ENCODE measurements around the gene CCSER2. TPM values are rescaled to one million over a fixed set of nuclear protein-coding genes. Genes with fewer than 3 reads are reported as not detected.

Gene CCSER2
- total RNA-seq, 1 experiment from 2014 or later: 44.1 TPM

DNA sequence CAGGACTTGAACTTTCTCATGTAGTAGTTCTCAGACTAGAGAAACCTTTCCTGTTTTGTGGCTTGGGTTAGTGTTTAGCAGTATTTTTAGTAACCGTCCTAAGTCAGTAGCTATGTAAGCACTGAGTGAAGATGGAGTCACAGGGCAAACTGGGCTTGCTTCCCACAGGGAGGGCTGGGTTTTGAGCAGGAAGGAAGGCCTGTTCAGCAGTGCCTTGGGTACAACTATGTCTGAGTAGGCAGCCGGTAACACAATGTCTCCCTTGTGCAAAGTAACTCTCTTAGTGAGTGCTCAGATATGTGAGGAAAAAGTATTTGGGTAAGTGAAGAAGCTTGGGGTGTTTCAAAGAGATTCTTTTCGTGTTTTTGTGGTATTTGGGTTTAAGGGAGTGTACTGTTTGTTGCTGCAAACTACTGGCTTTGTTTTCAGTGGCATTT, 96.4 kb downstream of the CCSER2 start:
- POLR2A ChIA-PET (ENCODE audit: low non-redundant PET): interaction anchor here (0.6 kb wide), 1 partner anchor 76 kb away, joined by 4 read pairs; no protein-coding TSS in a partner anchor
- intact Hi-C loops (cut with micrococcal nuclease; ENCODE audit: unreplicated experiment): no loop called here
- CTCF ChIA-PET: interaction anchor here (1.0 kb wide), 1 partner anchor 160 kb away, joined by 3 read pairs; no protein-coding TSS in a partner anchor
- BruUV-seq (replicated peaks): no TSS peak
- TF ChIP-seq CTCF (conservative IDR thresholded peaks at IDR 0.05; ENCODE audit: low read depth, low read length): no peak
- TF ChIP-seq EZH2 (IDR thresholded peaks at IDR 0.05; ENCODE audit: borderline replicate concordance, low read depth, low read length, poor library complexity, severe bottlenecking): no peak
- Histone ChIP-seq H3K4me1 (ENCODE audit: insufficient read depth, low read length, poor library complexity, severe bottlenecking) (peaks cover 17% of the 10 kb centered on the region), H3K36me3 (ENCODE audit: insufficient read depth, low read length, poor library complexity, severe bottlenecking) (no peaks in the 10 kb centered on the region), H3K27ac (ENCODE audit: low read depth, low read length, poor library complexity, severe bottlenecking) (peak overlapping the region; percentile 45), H3K4me3 (ENCODE audit: low read depth, low read length, poor library complexity, severe bottlenecking) (no peak overlapping the region), H3K9me3 (ENCODE audit: low read depth, low read length, poor library complexity, severe bottlenecking) (no peaks in the 10 kb centered on the region), H3K27me3 (replicated peaks; ENCODE audit: insufficient read depth, low read depth, low read length, poor library complexity) (no peaks in the 10 kb centered on the region)
- DNase-seq (ENCODE audit: low spot score): peak; percentile 74

DNA sequence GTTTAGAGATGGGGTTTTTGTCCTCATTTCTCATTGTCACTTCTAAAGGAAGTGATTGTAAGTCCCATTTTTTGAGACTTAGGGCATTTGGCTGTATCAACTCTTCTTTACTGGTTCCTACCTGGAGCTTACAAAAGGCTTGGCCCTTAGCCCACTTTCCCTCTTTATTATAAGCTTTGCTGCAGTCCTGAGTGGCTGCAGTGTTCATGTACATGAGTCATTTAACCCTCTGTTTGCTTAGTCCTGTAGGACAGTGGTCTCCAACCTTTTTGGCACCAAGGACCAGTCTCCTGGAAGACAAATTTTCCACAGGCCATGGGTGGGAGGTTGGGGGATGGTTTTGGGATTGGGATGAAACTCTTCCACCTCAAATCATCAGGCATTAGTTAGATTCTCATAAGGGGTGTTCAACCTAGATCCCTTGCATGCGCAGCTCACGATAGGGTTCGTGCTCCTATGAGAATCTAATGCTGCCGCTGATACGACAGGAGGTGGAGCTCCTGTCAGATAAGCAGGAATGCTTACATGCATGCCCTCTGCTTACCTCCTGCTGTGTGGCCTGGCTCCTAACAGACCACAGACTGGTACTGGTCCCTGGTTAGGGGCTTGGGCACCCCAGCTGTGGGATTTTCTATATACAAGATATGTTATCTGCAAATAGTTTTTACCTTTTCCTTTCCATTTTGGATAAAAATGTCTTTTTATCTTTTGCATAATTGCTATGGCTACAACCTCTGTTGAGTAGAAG, 99.7 kb downstream of the CCSER2 start:
- no peak overlapping the region for H3K27ac ChIP-seq (ENCODE audit: low read depth, low read length, poor library complexity, severe bottlenecking)
- BruUV-seq (replicated peaks): no TSS peak
- no peak for DNase-seq (ENCODE audit: low spot score)
- no peak for TF ChIP-seq CTCF (conservative IDR thresholded peaks at IDR 0.05; ENCODE audit: low read depth, low read length)
- H3K9me3 ChIP-seq (ENCODE audit: low read depth, low read length, poor library complexity, severe bottlenecking): no peaks in the 10 kb centered on the region
- H3K27me3 ChIP-seq (replicated peaks; ENCODE audit: insufficient read depth, low read depth, low read length, poor library complexity): no peaks in the 10 kb centered on the region
- intact Hi-C loops (cut with micrococcal nuclease; ENCODE audit: unreplicated experiment): no loop called here
- H3K4me3 ChIP-seq (ENCODE audit: low read depth, low read length, poor library complexity, severe bottlenecking): no peak overlapping the region
- ChIA-PET POLR2A (ENCODE audit: low non-redundant PET) (no interaction called here), CTCF (no interaction called here)
- peaks cover 17% of the 10 kb centered on the region for H3K4me1 ChIP-seq (ENCODE audit: insufficient read depth, low read length, poor library complexity, severe bottlenecking)
- no peaks in the 10 kb centered on the region for H3K36me3 ChIP-seq (ENCODE audit: insufficient read depth, low read length, poor library complexity, severe bottlenecking)

DNA sequence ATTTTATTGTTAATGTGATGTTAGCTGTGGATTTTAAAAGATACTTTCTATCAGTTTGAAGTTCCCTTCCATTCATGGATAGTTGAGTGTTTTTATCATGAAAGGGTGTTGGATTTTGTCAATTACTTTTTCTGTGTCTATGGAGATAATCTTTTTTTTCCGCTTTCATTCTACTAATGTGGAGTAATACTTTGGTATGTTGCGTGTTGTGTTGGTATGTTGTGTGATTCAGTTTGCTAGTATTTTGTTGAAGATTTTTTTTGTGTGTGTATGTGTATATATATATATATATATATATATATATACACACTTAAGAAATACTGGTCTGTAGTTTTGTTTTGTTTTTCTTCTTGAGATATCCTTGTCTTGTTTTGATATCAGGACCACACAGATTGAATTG, 100.3 kb downstream of the CCSER2 start:
- no TSS peak for BruUV-seq (replicated peaks)
- no peak for DNase-seq (ENCODE audit: low spot score)
- no peaks in the 10 kb centered on the region for H3K9me3 ChIP-seq (ENCODE audit: low read depth, low read length, poor library complexity, severe bottlenecking)
- CTCF ChIA-PET: no interaction called here
- H3K27ac ChIP-seq (ENCODE audit: low read depth, low read length, poor library complexity, severe bottlenecking): no peak overlapping the region
- H3K36me3 ChIP-seq (ENCODE audit: insufficient read depth, low read length, poor library complexity, severe bottlenecking): no peaks in the 10 kb centered on the region
- POLR2A ChIA-PET (ENCODE audit: low non-redundant PET): no interaction called here
- TF ChIP-seq CTCF (conservative IDR thresholded peaks at IDR 0.05; ENCODE audit: low read depth, low read length): no peak
- TF ChIP-seq EZH2 (IDR thresholded peaks at IDR 0.05; ENCODE audit: borderline replicate concordance, low read depth, low read length, poor library complexity, severe bottlenecking): no peak
- intact Hi-C loops (cut with micrococcal nuclease; ENCODE audit: unreplicated experiment): no loop called here
- H3K27me3 ChIP-seq (replicated peaks; ENCODE audit: insufficient read depth, low read depth, low read length, poor library complexity): no peaks in the 10 kb centered on the region
- H3K4me1 ChIP-seq (ENCODE audit: insufficient read depth, low read length, poor library complexity, severe bottlenecking): peaks cover 17% of the 10 kb centered on the region
- H3K4me3 ChIP-seq (ENCODE audit: low read depth, low read length, poor library complexity, severe bottlenecking): no peak overlapping the region

All from A673 (cell line).